Measurements from ENCODE around the gene DEXI. TPM values are rescaled to one million over a fixed set of nuclear protein-coding genes. Genes with fewer than 3 reads are reported as not detected.
A peak's percentile ranks its signal among the peaks of the same experiment; 100 is the strongest.
"Not testable (repeated sequence)": the region's sequence is repeated elsewhere in the genome, so short reads cannot be mapped to it uniquely, and the experiment has no call there.

Gene DEXI
- total and polyA plus RNA-seq, 2 experiments from 2014 or later, result 92.1 to 115 TPM

- H3K27me3 ChIP-seq, result no peaks in the 10 kb centered on the region
- H3K27ac ChIP-seq, result no peak overlapping the region
- no peak for DNase-seq (ENCODE audit: low read depth in 1 of 2, low spot score in 1 of 2)
- peaks cover 20% of the 10 kb centered on the region for H3K4me1 ChIP-seq (ENCODE audit: low read depth)
- TF ChIP-seq CTCF (IDR thresholded peaks at IDR 0.05; ENCODE audit: low read depth, low read length), result no peak
- no peaks in the 10 kb centered on the region for H3K9me3 ChIP-seq (ENCODE audit: low read depth)
- peak overlapping the region; percentile 84 for H3K4me3 ChIP-seq
- no peaks in the 10 kb centered on the region for H3K36me3 ChIP-seq
Observed at GRCh38 chr16:10945065-10945787, 3.0 kb upstream of the DEXI start.

- H3K36me3 ChIP-seq, result no peaks in the 10 kb centered on the region
- H3K9me3 ChIP-seq (ENCODE audit: low read depth), result no peaks in the 10 kb centered on the region
- no peak for TF ChIP-seq CTCF (IDR thresholded peaks at IDR 0.05; ENCODE audit: low read depth, low read length)
- peak within 1 kb of the TSS; percentile 84 for H3K4me3 ChIP-seq
- peak within 1 kb of the TSS; percentile 23 for H3K27ac ChIP-seq
- DNase-seq (ENCODE audit: low read depth in 1 of 2, low spot score in 1 of 2), result peak; percentile 98
- no peaks in the 10 kb centered on the region for H3K27me3 ChIP-seq
- H3K4me1 ChIP-seq (ENCODE audit: low read depth), result peaks cover 23% of the 10 kb centered on the region
Observed at GRCh38 chr16:10944249-10945064, 2.2 kb upstream of the DEXI start, which contains the start of gene CLEC16A. TSS of gene CLEC16A (plus strand) at chr16:10944564. CDS start at chr16:10944718, 154 bp downstream.

GRCh38 chr16:10943064-10943353, 741 bp upstream of the DEXI start:
- no peaks in the 10 kb centered on the region for H3K36me3 ChIP-seq
- H3K4me1 ChIP-seq (ENCODE audit: low read depth), result peaks cover 23% of the 10 kb centered on the region
- H3K9me3 ChIP-seq (ENCODE audit: low read depth), result no peaks in the 10 kb centered on the region
- H3K27me3 ChIP-seq, result no peaks in the 10 kb centered on the region
- H3K4me3 ChIP-seq, result no peak overlapping the region
- DNase-seq (ENCODE audit: low read depth in 1 of 2, low spot score in 1 of 2), result no peak
- TF ChIP-seq CTCF (IDR thresholded peaks at IDR 0.05; ENCODE audit: low read depth, low read length), result no peak
- H3K27ac ChIP-seq, result no peak overlapping the region

GRCh38 chr16:10941935-10942351, 325 bp downstream of the DEXI start:
- peaks cover 23% of the 10 kb centered on the region for H3K4me1 ChIP-seq (ENCODE audit: low read depth)
- H3K27ac ChIP-seq; H3K27me3 ChIP-seq; H3K9me3 ChIP-seq (ENCODE audit: low read depth); DNase-seq (ENCODE audit: low read depth in 1 of 2, low spot score in 1 of 2); H3K36me3 ChIP-seq: not testable (repeated sequence)
- H3K4me3 ChIP-seq, result peak overlapping the region; percentile 79

GRCh38 chr16:10941127-10941933, 938 bp downstream of the DEXI start:
- TF ChIP-seq CTCF (IDR thresholded peaks at IDR 0.05; ENCODE audit: low read depth, low read length), result no peak
- DNase-seq (ENCODE audit: low read depth in 1 of 2, low spot score in 1 of 2), result no peak
- no peaks in the 10 kb centered on the region for H3K36me3 ChIP-seq
- peaks cover 23% of the 10 kb centered on the region for H3K4me1 ChIP-seq (ENCODE audit: low read depth)
- no peaks in the 10 kb centered on the region for H3K27me3 ChIP-seq
- no peaks in the 10 kb centered on the region for H3K9me3 ChIP-seq (ENCODE audit: low read depth)
- H3K27ac ChIP-seq, result no peak overlapping the region
- H3K4me3 ChIP-seq, result peak overlapping the region; percentile 79
